Fibroblast of lung (primary cell): ENCODE data around the gene YRDC. TPM values are rescaled to one million over a fixed set of nuclear protein-coding genes. Genes with fewer than 3 reads are reported as not detected.
A peak's percentile ranks its signal among the peaks of the same experiment; 100 is the strongest.

Experiments
- DNase-seq, 2 donors: peaks; one replicate each; pipeline versions ENCODE4 v3.0.0 to v3.0.0-alpha.2; 2010; ENCODE audit warnings: low read depth in 2 of 2
- H2AFZ ChIP-seq: 2 replicates; pipeline ENCODE4 v1.5.1; 2012; ENCODE audit warnings: low read length, control low read depth, inconsistent platforms
- H3K27ac ChIP-seq: 2 replicates; pipeline ENCODE4 v1.5.1; 2011; ENCODE audit warnings: low read length, control low read depth; ENCODE audit not compliant: insufficient read depth
- H3K27me3 ChIP-seq: 2 replicates; pipeline ENCODE4 v1.5.1; 2011; ENCODE audit warnings: mild to moderate bottlenecking, low read length; ENCODE audit not compliant: control insufficient read depth, insufficient read depth
- H3K36me3 ChIP-seq: 2 replicates; pipeline ENCODE4 v1.5.1; 2011; ENCODE audit warnings: low read length; ENCODE audit not compliant: control insufficient read depth, insufficient read depth
- H3K4me1 ChIP-seq: 2 replicates; pipeline ENCODE4 v1.5.1; 2011; ENCODE audit warnings: low read length; ENCODE audit not compliant: control insufficient read depth, insufficient read depth; ENCODE audit errors: extremely low read depth
- H3K4me2 ChIP-seq: 2 replicates; pipeline ENCODE4 v1.5.1; 2011; ENCODE audit warnings: low read length, control low read depth; ENCODE audit not compliant: insufficient read depth; ENCODE audit errors: extremely low read depth
- H3K4me3 ChIP-seq, 4 experiments: fragments of 200-600 bp in 1 of 4; sonication (generic) in 1 of 4; replicated peaks in 1 of 4; 2 replicates each; pipeline ENCODE4 v1.5.1; 2011 to 2016; ENCODE audit warnings: low read length in 4 of 4, low read depth in 3 of 4, mild to moderate bottlenecking in 3 of 4, control low read depth in 2 of 4, inconsistent platforms in 1 of 4, mixed read lengths in 1 of 4; ENCODE audit not compliant: insufficient read depth in 1 of 4; ENCODE audit errors: control extremely low read depth in 1 of 4
- H3K79me2 ChIP-seq: 2 replicates; pipeline ENCODE4 v1.5.1; 2012; ENCODE audit warnings: mild to moderate bottlenecking, low read length, inconsistent platforms; ENCODE audit not compliant: control insufficient read depth, insufficient read depth
- H3K9ac ChIP-seq: 2 replicates; pipeline ENCODE4 v1.5.1; 2011; ENCODE audit warnings: mild to moderate bottlenecking, low read length, control low read depth; ENCODE audit not compliant: insufficient read depth
- H3K9me3 ChIP-seq: 2 replicates; pipeline ENCODE4 v1.5.1; 2012; ENCODE audit warnings: low read depth, low read length; ENCODE audit not compliant: control insufficient read depth, insufficient read depth
- H4K20me1 ChIP-seq: 2 replicates; pipeline ENCODE4 v1.5.1; 2011; ENCODE audit warnings: low read length; ENCODE audit not compliant: control insufficient read depth, insufficient read depth; ENCODE audit errors: extremely low read depth
- EZH2 ChIP-seq: IDR thresholded peaks from 2 replicates; pipeline ENCODE4 v1.5.1; 2012; ENCODE audit warnings: low read length, control low read depth, mild to moderate bottlenecking; ENCODE audit errors: missing control alignments
- polyA plus RNA-seq, 2 donors: library from polyadenylated mRNA; depleted of rRNA in 1 of 2; stranded (reverse) in 1 of 2; unstranded in 1 of 2; fragments of >200 nt; gene quantifications; 2 replicates each; pipeline ENCODE4 v1.2.1, GENCODE V29; 2011 to 2012; ENCODE audit warnings: missing spikeins in 1 of 2
- total RNA-seq: library from RNA; depleted of rRNA; stranded (reverse); fragments of >200 nt; gene quantifications from 2 replicates; pipeline ENCODE4 v1.2.1, GENCODE V29; 2014
- TF ChIP-seq, protein P1 (sequence below), 2 donors: IDR thresholded peaks in 1 of 2; conservative IDR thresholded peaks in 1 of 2; 1 replicate in 1 of 2; 2 replicates in 1 of 2; pipeline ENCODE4 v1.5.1; 2011 to 2012; ENCODE audit warnings: low read length in 2 of 2, control low read depth in 1 of 2, inconsistent platforms in 1 of 2, low read depth in 1 of 2, mild to moderate bottlenecking in 1 of 2

Gene YRDC
- total and polyA plus RNA-seq, 2 donors (not counting 1 experiment from before 2014, with no cell fraction given) = 9.9 to 14.0 TPM

DNA sequence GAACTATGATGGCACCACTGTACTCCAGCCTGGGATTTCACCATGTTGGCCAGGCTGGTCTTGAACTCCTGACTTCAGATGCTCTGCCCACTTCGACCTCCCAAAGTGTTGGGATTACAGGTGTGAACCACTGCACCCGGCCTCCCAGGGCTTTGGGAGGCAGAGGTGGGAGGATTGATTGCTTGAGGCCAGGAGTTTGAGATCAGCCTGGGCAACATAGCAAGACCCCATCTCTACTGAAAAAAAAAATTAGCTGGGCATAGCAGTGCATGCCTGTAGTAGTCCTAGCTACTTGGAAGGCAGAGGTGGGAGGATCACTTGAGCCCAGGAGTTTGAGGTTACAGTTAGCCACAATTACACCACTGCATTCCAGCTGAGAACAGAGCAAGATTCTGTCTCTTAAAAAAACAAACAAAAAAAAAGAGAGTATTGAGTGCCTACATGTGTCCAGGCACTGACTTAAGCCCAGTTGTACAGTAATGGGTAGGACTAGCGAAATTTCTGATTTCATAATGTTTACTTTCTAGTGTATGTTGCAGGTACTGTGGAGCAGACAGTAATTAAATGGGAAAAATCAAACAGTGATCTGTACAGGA, 10.2 kb downstream of the YRDC start:
- Histone ChIP-seq H2AFZ (no peak overlapping the region), H3K79me2 (no peaks in the 10 kb centered on the region), H3K36me3 (no peaks in the 10 kb centered on the region), H3K4me3 (no peak overlapping the region), H3K9me3 (no peaks in the 10 kb centered on the region), H3K27me3 (peaks cover 9% of the 10 kb centered on the region), H3K9ac (no peak overlapping the region), H4K20me1 (no peaks in the 10 kb centered on the region), H3K4me2 (no peak overlapping the region), H3K4me1 (no peaks in the 10 kb centered on the region), H3K27ac (no peak overlapping the region)
- TF ChIP-seq, protein P1, sequence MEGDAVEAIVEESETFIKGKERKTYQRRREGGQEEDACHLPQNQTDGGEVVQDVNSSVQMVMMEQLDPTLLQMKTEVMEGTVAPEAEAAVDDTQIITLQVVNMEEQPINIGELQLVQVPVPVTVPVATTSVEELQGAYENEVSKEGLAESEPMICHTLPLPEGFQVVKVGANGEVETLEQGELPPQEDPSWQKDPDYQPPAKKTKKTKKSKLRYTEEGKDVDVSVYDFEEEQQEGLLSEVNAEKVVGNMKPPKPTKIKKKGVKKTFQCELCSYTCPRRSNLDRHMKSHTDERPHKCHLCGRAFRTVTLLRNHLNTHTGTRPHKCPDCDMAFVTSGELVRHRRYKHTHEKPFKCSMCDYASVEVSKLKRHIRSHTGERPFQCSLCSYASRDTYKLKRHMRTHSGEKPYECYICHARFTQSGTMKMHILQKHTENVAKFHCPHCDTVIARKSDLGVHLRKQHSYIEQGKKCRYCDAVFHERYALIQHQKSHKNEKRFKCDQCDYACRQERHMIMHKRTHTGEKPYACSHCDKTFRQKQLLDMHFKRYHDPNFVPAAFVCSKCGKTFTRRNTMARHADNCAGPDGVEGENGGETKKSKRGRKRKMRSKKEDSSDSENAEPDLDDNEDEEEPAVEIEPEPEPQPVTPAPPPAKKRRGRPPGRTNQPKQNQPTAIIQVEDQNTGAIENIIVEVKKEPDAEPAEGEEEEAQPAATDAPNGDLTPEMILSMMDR (conservative IDR thresholded peaks at IDR 0.05 in 1 of 2, IDR thresholded peaks at IDR 0.05 in 1 of 2; ENCODE audit: low read depth in 1 of 2, low read length in 2 of 2) = no peak
- TF ChIP-seq EZH2 = no peak
- peak; percentile 38 to 77 for DNase-seq

DNA sequence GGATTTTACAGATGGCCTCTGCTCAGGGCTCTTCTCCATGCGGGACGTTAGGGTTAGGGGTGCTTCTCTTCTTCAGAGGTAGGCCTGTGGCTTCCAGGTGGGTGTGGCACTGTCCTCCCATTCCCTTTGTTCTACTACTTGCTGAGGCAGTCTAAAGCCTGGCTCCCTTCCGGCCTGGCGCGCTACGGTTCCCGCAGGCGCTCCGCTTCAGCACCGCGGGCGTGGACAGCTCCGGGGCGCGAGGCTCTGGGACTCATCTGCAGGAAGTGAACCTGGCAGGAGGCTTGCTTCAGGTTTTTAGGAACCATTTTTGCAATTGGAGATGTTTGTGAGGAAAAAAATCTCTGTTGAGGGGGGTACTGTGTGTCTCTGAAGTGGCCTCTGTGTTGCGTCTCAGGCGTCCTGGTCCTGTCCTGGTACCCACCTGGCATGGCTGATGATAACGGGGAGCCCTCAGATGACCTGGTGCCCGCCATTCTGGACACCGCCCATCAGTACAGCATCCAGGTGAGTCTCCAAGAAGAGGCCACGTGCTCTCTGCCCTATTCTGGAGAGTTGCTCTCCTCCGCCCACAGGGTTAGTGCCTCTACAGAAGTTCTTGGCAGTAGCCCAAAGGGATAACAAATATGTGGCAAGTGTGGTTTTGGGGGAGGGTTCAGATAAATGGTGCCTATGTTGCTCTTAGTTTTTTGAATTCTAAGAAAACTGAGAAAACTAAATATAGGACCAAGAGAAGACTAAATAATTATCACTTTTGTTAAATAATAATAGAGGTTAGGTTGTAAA, 12.5 kb downstream of the YRDC start:
- DNase-seq = peak; percentile 44 to 48
- H3K36me3 ChIP-seq = no peaks in the 10 kb centered on the region
- H4K20me1 ChIP-seq = no peaks in the 10 kb centered on the region
- no peak overlapping the region for H3K4me2 ChIP-seq
- H3K27ac ChIP-seq = no peak overlapping the region
- TF ChIP-seq, protein P1 (conservative IDR thresholded peaks at IDR 0.05 in 1 of 2, IDR thresholded peaks at IDR 0.05 in 1 of 2; ENCODE audit: low read depth in 1 of 2, low read length in 2 of 2) = no peak
- no peak for TF ChIP-seq EZH2
- no peak overlapping the region for H2AFZ ChIP-seq
- no peaks in the 10 kb centered on the region for H3K4me1 ChIP-seq
- peaks cover 11% of the 10 kb centered on the region for H3K27me3 ChIP-seq
- no peaks in the 10 kb centered on the region for H3K9me3 ChIP-seq
- no peaks in the 10 kb centered on the region for H3K79me2 ChIP-seq
- H3K4me3 ChIP-seq = no peak overlapping the region
- no peak overlapping the region for H3K9ac ChIP-seq

DNA sequence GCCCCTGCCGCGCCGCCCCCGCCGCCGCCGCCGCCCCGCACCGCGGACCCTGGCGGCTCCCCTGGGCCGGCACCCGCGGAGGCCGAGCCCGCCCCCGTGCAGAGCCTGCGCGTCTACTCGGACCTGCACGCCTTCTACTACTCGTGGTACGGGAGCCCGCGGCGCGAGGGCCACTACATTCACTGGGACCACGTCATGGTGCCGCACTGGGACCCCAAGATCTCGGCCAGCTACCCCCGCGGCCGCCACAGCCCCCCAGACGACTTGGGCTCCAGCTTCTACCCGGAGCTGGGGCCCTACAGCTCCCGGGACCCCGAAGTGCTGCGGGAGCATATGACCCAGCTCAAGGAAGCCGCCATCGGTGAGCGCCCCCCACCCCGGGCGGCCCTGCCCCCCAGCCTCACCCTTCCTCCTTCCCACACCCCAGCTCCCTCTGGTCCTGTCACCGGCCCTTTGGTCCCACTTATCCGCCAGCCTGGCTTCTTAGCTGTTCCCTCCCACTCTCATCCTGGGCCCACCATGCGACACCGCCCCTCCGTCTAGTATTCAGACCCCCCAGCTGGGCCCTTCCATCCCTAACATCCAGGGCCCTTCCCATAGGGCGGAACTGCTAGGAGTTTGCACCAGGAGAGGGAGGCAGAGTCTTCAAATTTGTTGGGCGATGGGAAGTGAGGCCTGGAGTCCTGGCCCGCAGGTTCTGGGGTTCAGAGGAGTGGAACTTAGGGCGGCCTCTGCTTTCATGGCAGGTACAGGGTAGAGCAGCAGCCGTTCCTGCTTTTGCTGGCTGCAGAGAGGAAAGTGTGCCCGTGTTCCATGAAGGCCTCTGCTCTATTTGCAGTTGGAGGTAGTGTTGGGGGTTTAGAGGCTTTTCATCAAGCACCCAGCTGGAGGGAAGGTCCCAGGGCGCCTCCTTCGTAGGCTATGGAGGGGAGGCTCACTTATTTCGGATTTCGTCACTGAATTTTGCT, 13.4 kb downstream of the YRDC start:
- H3K36me3 ChIP-seq = no peaks in the 10 kb centered on the region
- DNase-seq = no peak
- H3K9ac ChIP-seq = no peak overlapping the region
- no peaks in the 10 kb centered on the region for H3K79me2 ChIP-seq
- H4K20me1 ChIP-seq = no peaks in the 10 kb centered on the region
- TF ChIP-seq, protein P1 (conservative IDR thresholded peaks at IDR 0.05 in 1 of 2, IDR thresholded peaks at IDR 0.05 in 1 of 2; ENCODE audit: low read depth in 1 of 2, low read length in 2 of 2) = no peak
- no peak for TF ChIP-seq EZH2
- peaks cover 11% of the 10 kb centered on the region for H3K27me3 ChIP-seq
- peak overlapping the region in 1 of 4 experiments; percentile 20 for H3K4me3 ChIP-seq
- no peaks in the 10 kb centered on the region for H3K9me3 ChIP-seq
- H3K4me2 ChIP-seq = no peak overlapping the region
- H3K4me1 ChIP-seq = no peaks in the 10 kb centered on the region
- no peak overlapping the region for H3K27ac ChIP-seq
- no peak overlapping the region for H2AFZ ChIP-seq
